HEK293T (cell line): ENCODE results near the gene GAST.

Experiments used
- ARNT ChIP-seq: fragments of 450-650 bp; IDR thresholded peaks from 2 replicates; pipeline ENCODE4 v1.6.1; 2017; ENCODE audit warnings: mild to moderate bottlenecking
- BHLHE40 ChIP-seq: fragments of 450-650 bp; IDR thresholded peaks from 2 replicates; pipeline ENCODE4 v1.6.1; 2016; ENCODE audit warnings: mild to moderate bottlenecking, moderate library complexity, borderline replicate concordance
- CTBP1 ChIP-seq: fragments of 450-650 bp; IDR thresholded peaks from 2 replicates; pipeline ENCODE4 v1.6.1; 2016; ENCODE audit warnings: borderline replicate concordance
- ELF4 ChIP-seq: fragments of 450-650 bp; IDR thresholded peaks from 2 replicates; pipeline ENCODE4 v1.6.1; 2017; ENCODE audit warnings: antibody characterized with exemption
- FOXA1 ChIP-seq: fragments of 450-650 bp; IDR thresholded peaks from 2 replicates; pipeline ENCODE4 v1.6.1; 2016; ENCODE audit warnings: mild to moderate bottlenecking
- FOXK2 ChIP-seq: fragments of 450-650 bp; IDR thresholded peaks from 2 replicates; pipeline ENCODE4 v1.6.1; 2016; ENCODE audit warnings: mild to moderate bottlenecking
- FOXM1 ChIP-seq: fragments of 450-650 bp; IDR thresholded peaks from 2 replicates; pipeline ENCODE4 v1.6.1; 2017; ENCODE audit warnings: mild to moderate bottlenecking, borderline replicate concordance
- L3MBTL2 ChIP-seq: fragments of 450-650 bp; conservative IDR thresholded peaks from 2 replicates; pipeline ENCODE4 v1.6.1; 2016; ENCODE audit warnings: mild to moderate bottlenecking
- NFRKB ChIP-seq: fragments of 450-650 bp; IDR thresholded peaks from 2 replicates; pipeline ENCODE4 v1.6.1; 2016; ENCODE audit warnings: mild to moderate bottlenecking, moderate library complexity
- SP1 ChIP-seq: fragments of 450-650 bp; IDR thresholded peaks from 2 replicates; pipeline ENCODE4 v1.6.1; 2017
- SUZ12 ChIP-seq: fragments of 450-650 bp; IDR thresholded peaks from 2 replicates; pipeline ENCODE4 v1.6.1; 2016; ENCODE audit warnings: mild to moderate bottlenecking
- TARDBP ChIP-seq: fragments of 450-650 bp; IDR thresholded peaks from 2 replicates; pipeline ENCODE4 v1.6.1; 2016
- ZNF384 ChIP-seq: fragments of 450-650 bp; IDR thresholded peaks from 2 replicates; pipeline ENCODE4 v1.6.1; 2016
- TF ChIP-seq, protein P1 (sequence below): fragments of 450-650 bp; IDR thresholded peaks from 2 replicates; pipeline ENCODE4 v1.6.1; 2016

DNA sequence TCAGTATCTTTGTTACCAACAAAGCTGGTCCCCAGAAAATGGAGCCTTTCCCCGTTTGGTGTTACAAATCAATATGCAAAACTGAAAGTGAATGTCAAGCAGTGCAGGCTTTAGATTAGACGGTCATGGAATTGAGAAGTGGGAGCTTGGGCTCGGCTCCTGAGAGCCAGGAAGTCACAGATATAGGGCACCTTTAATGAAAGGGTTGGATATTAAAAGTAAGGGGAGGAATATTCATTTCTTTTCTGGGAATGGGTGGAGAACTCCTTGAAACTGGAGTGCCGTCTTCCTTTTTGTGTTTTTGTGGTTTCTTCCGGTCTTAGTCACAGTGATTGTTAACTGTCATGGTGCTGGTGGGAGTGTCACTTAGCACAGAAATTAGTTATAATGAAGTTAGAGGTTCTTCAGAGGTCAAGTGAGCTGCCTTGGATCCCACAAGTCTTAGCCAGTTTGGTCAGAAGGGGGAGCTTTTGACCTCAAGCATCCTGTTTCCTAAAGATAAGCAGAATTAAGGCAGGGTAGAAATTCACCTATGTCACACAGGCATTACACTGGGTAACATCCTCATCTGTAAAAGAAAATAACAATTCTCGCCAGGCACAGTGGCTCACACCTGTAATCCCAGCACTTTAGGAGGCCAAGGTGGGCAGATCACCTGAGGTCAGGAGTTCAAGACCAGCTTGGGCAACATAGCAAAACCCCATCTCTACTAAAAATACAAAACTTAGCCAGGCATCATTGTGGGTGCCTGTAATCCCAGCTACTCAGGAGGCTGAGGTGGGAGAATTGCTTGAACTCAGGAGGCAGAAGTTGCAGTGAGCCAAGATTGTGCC is 33.0 kb upstream of the GAST start:
- TF ChIP-seq, protein P1, sequence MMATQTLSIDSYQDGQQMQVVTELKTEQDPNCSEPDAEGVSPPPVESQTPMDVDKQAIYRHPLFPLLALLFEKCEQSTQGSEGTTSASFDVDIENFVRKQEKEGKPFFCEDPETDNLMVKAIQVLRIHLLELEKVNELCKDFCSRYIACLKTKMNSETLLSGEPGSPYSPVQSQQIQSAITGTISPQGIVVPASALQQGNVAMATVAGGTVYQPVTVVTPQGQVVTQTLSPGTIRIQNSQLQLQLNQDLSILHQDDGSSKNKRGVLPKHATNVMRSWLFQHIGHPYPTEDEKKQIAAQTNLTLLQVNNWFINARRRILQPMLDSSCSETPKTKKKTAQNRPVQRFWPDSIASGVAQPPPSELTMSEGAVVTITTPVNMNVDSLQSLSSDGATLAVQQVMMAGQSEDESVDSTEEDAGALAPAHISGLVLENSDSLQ = no peak
- no peak for TF ChIP-seq SP1
- no peak for TF ChIP-seq NFRKB
- TF ChIP-seq SUZ12 = no peak
- no peak for TF ChIP-seq ELF4
- TF ChIP-seq BHLHE40 = no peak
- TF ChIP-seq ARNT = no peak
- TF ChIP-seq L3MBTL2 = no peak
- TF ChIP-seq FOXK2 = no peak
- no peak for TF ChIP-seq ZNF384
- no peak for TF ChIP-seq TARDBP
- no peak for TF ChIP-seq FOXM1
- no peak for TF ChIP-seq FOXA1
- no peak for TF ChIP-seq CTBP1
